ENCODE data around the gene CCDC107.

DNA sequence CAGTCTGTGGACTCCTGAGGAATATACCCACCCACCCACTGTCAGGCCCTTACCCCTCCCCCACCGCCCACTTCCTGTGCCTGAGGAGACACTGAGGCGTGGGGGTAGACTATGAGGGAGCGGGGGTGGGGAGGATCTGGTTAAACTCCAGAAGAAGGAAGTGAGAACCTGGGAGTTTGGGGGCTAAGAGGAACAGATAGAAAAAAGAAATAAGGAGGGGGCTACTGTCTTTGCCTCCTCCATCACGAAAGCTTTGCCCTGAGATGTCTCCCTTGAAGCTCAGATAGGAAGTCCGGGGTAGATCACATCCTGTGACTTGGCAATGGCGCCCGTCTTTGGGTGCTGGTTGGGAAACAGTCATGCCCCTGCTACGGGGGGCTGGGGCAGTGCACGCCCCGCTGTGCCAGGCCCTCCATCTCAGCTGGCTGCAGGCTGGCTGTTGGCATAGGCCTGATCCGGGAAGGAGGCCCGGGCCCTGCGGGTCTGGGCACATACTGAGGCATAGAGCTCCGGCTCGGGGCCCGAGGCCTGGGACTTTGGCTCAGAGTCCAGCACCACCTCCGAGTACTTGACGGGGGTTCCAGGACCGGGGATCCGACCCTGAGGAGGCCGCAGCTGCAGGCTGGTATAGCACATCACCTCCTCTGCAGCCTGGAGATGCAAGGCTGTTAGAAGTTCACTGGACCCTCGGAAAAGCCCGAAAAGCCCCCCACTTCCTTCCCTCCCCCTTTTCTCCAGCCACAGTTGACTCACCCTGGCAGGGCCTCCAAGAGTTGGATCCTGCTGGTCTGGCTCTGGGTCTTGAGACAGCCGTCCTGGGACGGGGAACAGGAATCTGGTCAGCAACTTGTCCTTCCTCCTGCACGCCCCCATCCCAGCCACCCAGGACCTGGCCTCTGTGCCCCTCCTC is 8.4 kb upstream of the CCDC107 start:
- TF ChIP-seq, protein P1, sequence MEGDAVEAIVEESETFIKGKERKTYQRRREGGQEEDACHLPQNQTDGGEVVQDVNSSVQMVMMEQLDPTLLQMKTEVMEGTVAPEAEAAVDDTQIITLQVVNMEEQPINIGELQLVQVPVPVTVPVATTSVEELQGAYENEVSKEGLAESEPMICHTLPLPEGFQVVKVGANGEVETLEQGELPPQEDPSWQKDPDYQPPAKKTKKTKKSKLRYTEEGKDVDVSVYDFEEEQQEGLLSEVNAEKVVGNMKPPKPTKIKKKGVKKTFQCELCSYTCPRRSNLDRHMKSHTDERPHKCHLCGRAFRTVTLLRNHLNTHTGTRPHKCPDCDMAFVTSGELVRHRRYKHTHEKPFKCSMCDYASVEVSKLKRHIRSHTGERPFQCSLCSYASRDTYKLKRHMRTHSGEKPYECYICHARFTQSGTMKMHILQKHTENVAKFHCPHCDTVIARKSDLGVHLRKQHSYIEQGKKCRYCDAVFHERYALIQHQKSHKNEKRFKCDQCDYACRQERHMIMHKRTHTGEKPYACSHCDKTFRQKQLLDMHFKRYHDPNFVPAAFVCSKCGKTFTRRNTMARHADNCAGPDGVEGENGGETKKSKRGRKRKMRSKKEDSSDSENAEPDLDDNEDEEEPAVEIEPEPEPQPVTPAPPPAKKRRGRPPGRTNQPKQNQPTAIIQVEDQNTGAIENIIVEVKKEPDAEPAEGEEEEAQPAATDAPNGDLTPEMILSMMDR (conservative IDR thresholded peaks at IDR 0.05; ENCODE audit: low read depth in 2 of 2), result no peak
- TF ChIP-seq EZH2 (IDR thresholded peaks at IDR 0.05; ENCODE audit: low read depth, unreplicated experiment) (no peak), EZH2phosphoT487 (IDR thresholded peaks at IDR 0.05; ENCODE audit: unreplicated experiment) (no peak), POLR2AphosphoS5 (IDR thresholded peaks at IDR 0.05; ENCODE audit: low read depth) (no peak), CREB1 (CRISPR knock-in tag; IDR thresholded peaks at IDR 0.05; ENCODE audit: low read depth) (no peak), ZNF331 (CRISPR knock-in tag; IDR thresholded peaks at IDR 0.05; ENCODE audit: low read depth) (no peak)
